ENCODE measurements around the gene PRR27. TPM values are rescaled to one million over a fixed set of nuclear protein-coding genes. Genes with fewer than 3 reads are reported as not detected.

PRR27 gene
- total RNA-seq, result not detected

GRCh38 chr4:70153937-70154336 lies at the start of gene PRR27:
Gene PRR27, plus strand, starts transcription at chr4:70154237. Its CDS starts 139 bp downstream, at chr4:70154376.
- intact Hi-C loops (cut with DNase I; ENCODE audit: low total_unique reads), result no loop called here
- Histone ChIP-seq H3K4me3 (no peak within 1 kb of the TSS), H3K27me3 (no peaks in the 10 kb centered on the region), H3K4me1 (no peaks in the 10 kb centered on the region), H3K9me3 (no peaks in the 10 kb centered on the region), H3K27ac (no peak within 1 kb of the TSS), H3K36me3 (no peaks in the 10 kb centered on the region)
- no peak for DNase-seq
- 85 to 88% methylated on average over 3 of the region's 3 CpGs for WGBS, 2 donors (ENCODE audit: low coverage in 1 of 2)
- TF ChIP-seq CTCF (IDR thresholded peaks at IDR 0.05) (no peak), EP300 (IDR thresholded peaks at IDR 0.05; ENCODE audit: low read depth) (no peak), POLR2AphosphoS5 (IDR thresholded peaks at IDR 0.05) (no peak), POLR2A (IDR thresholded peaks at IDR 0.05) (no peak)
- in situ Hi-C loops (cut with MboI; ENCODE audit: low pct_ligation_motif_present in 1 of 4, low pct_unique_long_range_greater_than_20kb in 1 of 4, low sequenced_read_pairs in 3 of 4), result no loop called here

- intact Hi-C loops (cut with DNase I; ENCODE audit: low total_unique reads) (no loop called here), in situ Hi-C loops (cut with MboI; ENCODE audit: low pct_ligation_motif_present in 1 of 4, low pct_unique_long_range_greater_than_20kb in 1 of 4, low sequenced_read_pairs in 3 of 4) (no loop called here)
- Histone ChIP-seq H3K4me3 (no peak overlapping the region), H3K4me1 (no peaks in the 10 kb centered on the region), H3K36me3 (no peaks in the 10 kb centered on the region), H3K27me3 (no peaks in the 10 kb centered on the region), H3K9me3 (no peaks in the 10 kb centered on the region), H3K27ac (no peak overlapping the region)
- TF ChIP-seq EP300 (IDR thresholded peaks at IDR 0.05; ENCODE audit: low read depth) (no peak), CTCF (IDR thresholded peaks at IDR 0.05) (no peak), POLR2A (IDR thresholded peaks at IDR 0.05) (no peak), POLR2AphosphoS5 (IDR thresholded peaks at IDR 0.05) (no peak)
- DNase-seq, result no peak
Measured at GRCh38 chr4:70110917-70111316, 43.1 kb upstream of the PRR27 start.

GRCh38 chr4:70113656-70114055 lies 40.4 kb upstream of the PRR27 start:
- Histone ChIP-seq H3K4me3 (no peak overlapping the region), H3K36me3 (no peaks in the 10 kb centered on the region), H3K4me1 (no peaks in the 10 kb centered on the region), H3K27me3 (no peaks in the 10 kb centered on the region), H3K9me3 (no peaks in the 10 kb centered on the region), H3K27ac (no peak overlapping the region)
- intact Hi-C loops (cut with DNase I; ENCODE audit: low total_unique reads) (no loop called here), in situ Hi-C loops (cut with MboI; ENCODE audit: low pct_ligation_motif_present in 1 of 4, low pct_unique_long_range_greater_than_20kb in 1 of 4, low sequenced_read_pairs in 3 of 4) (no loop called here)
- TF ChIP-seq CTCF (IDR thresholded peaks at IDR 0.05), result no peak
- TF ChIP-seq EP300 (IDR thresholded peaks at IDR 0.05; ENCODE audit: low read depth), result no peak
- TF ChIP-seq POLR2AphosphoS5 (IDR thresholded peaks at IDR 0.05), result no peak
- no peak for TF ChIP-seq POLR2A (IDR thresholded peaks at IDR 0.05)
- no peak for DNase-seq
- WGBS, 2 donors (ENCODE audit: low coverage in 1 of 2), result 65 to 75% methylated on average over 1 of the region's 1 CpG

- in situ Hi-C loops (cut with MboI; ENCODE audit: low pct_ligation_motif_present in 1 of 4, low pct_unique_long_range_greater_than_20kb in 1 of 4, low sequenced_read_pairs in 3 of 4), result no loop called here
- Histone ChIP-seq H3K4me3 (no peak overlapping the region), H3K9me3 (no peaks in the 10 kb centered on the region), H3K27ac (no peak overlapping the region), H3K4me1 (no peaks in the 10 kb centered on the region), H3K27me3 (no peaks in the 10 kb centered on the region), H3K36me3 (no peaks in the 10 kb centered on the region)
- DNase-seq, result no peak
- intact Hi-C loops (cut with DNase I; ENCODE audit: low total_unique reads), result no loop called here
- 69 to 70% methylated on average over 2 of the region's 2 CpGs for WGBS, 2 donors (ENCODE audit: low coverage in 1 of 2)
- TF ChIP-seq CTCF (IDR thresholded peaks at IDR 0.05) (no peak), EP300 (IDR thresholded peaks at IDR 0.05; ENCODE audit: low read depth) (no peak), POLR2AphosphoS5 (IDR thresholded peaks at IDR 0.05) (no peak), POLR2A (IDR thresholded peaks at IDR 0.05) (no peak)
Measured at GRCh38 chr4:70114096-70114495, 39.9 kb upstream of the PRR27 start.

All from transverse colon (tissue), 4 donors.